Inflammatory macrophage treated with lipopolysaccharide for 4 hours (primary cell): ENCODE results near the gene FILIP1L.
A peak's percentile ranks its signal among the peaks of the same experiment; 100 is the strongest.

ENCODE experiments used
- DNase-seq: peaks from one replicate; pipeline ENCODE4 v3.0.0-alpha.2; 2020

FILIP1L gene

GRCh38 chr3:99943931-99944761, 170.2 kb downstream of the FILIP1L start:
- no peak for DNase-seq

GRCh38 chr3:99941211-99941610, 173.1 kb downstream of the FILIP1L start:
- DNase-seq, result no peak

- no peak for DNase-seq
Observed at GRCh38 chr3:99940350-99940749, 174.0 kb downstream of the FILIP1L start.

- no peak for DNase-seq
Observed at GRCh38 chr3:99939876-99940275, 174.4 kb downstream of the FILIP1L start.

GRCh38 chr3:99938270-99938911, 175.9 kb downstream of the FILIP1L start:
- no peak for DNase-seq

GRCh38 chr3:99934975-99935797, 179.1 kb downstream of the FILIP1L start:
- no peak for DNase-seq

GRCh38 chr3:99933971-99934750, 180.1 kb downstream of the FILIP1L start:
- no peak for DNase-seq

- DNase-seq, result no peak
Observed at GRCh38 chr3:99931059-99931458, 183.2 kb downstream of the FILIP1L start.

- no peak for DNase-seq
Observed at GRCh38 chr3:99929745-99930139, 184.6 kb downstream of the FILIP1L start.

- DNase-seq, result no peak
Observed at GRCh38 chr3:99928771-99929744, 185.2 kb downstream of the FILIP1L start.

- no peak for DNase-seq
Observed at GRCh38 chr3:99927671-99928457, 186.4 kb downstream of the FILIP1L start.

GRCh38 chr3:99925584-99926230, 188.6 kb downstream of the FILIP1L start:
- DNase-seq, result no peak

- DNase-seq, result no peak
Observed at GRCh38 chr3:99923873-99924272, 190.4 kb downstream of the FILIP1L start.

- DNase-seq, result no peak
Observed at GRCh38 chr3:99921986-99922385, 192.3 kb downstream of the FILIP1L start.

- DNase-seq, result no peak
Observed at GRCh38 chr3:99921377-99921695, 193.0 kb downstream of the FILIP1L start.

GRCh38 chr3:99920481-99921376, 193.6 kb downstream of the FILIP1L start:
- DNase-seq, result peak; percentile 25

- no peak for DNase-seq
Observed at GRCh38 chr3:99919694-99920093, 194.6 kb downstream of the FILIP1L start.

GRCh38 chr3:99918715-99919114, 195.6 kb downstream of the FILIP1L start:
- no peak for DNase-seq

- DNase-seq, result no peak
Observed at GRCh38 chr3:99915906-99916432, 198.3 kb downstream of the FILIP1L start.
